GM18520 (cell line): Measurements from ENCODE around the gene SLC1A3.
"Not testable (repeated sequence)": the region's sequence is repeated elsewhere in the genome, so short reads cannot be mapped to it uniquely, and the experiment has no call there.

Experiments
- ATAC-seq: cut with Tn5 transposase; IDR thresholded peaks from one replicate; pipeline ENCODE4 v1.9.1; 2021; ENCODE audit not compliant: unreplicated experiment

SLC1A3 gene

DNA sequence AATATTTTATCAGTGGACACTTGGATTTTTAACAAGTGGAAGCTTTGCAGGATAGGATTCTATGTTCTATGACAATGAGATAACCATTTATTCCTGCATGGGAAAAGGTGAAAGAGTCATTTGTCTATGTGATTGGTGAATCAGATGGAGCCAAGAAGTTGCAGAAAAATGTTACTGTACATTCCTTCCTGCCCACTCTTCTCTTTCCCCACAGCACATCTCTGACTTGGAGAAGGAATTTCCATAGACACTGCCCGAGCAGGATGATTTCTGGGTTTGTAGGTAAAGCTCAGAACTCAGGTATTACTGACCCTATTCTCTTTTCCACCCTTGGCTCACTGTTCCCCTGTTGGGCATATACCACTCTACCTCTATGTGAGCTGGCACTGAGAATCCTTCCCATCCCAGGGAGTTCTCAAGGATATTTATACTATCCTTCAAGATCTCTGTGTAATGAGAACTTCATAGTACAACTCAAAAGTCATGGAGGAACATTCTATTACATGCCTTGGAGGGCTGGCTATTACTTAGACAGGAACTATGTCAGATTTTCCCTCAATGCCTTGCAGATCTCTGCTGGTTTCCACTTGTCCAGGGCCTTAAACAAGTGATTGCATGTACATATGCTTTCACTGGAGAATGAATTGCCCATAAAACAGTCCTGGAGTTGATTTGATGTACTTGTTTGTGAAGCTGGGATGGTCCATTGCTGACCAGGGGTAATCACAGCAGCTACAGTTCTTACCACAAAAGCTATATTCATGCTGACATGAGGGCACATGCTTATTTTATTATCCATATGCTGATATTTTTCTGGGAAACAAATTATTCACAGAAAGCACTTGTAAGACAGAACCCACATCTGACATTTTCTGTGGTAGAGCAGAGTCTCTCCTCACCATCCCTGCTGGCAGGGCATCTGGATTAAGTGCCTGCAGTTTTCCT is 24.1 kb downstream of the SLC1A3 start:
- no peak for ATAC-seq

DNA sequence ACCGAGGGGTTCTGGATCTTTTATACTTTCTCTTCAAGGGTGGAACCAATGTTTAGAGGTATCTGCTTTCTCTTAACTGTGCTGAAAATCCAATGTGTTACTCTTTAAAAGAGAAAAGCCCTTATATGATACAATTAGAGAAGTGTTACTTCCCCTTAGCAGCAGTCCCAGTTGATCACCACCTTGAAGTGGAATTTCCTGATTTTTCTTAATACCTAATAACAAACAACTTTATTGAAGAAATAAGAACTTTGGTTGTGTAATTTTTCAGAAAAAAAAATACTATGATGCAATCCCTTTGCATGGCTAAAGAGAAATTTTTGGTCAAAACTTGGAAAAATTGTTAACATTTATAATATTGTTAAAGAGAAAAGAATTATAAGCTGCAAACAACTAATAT is 24.7 kb downstream of the SLC1A3 start:
- no peak for ATAC-seq

DNA sequence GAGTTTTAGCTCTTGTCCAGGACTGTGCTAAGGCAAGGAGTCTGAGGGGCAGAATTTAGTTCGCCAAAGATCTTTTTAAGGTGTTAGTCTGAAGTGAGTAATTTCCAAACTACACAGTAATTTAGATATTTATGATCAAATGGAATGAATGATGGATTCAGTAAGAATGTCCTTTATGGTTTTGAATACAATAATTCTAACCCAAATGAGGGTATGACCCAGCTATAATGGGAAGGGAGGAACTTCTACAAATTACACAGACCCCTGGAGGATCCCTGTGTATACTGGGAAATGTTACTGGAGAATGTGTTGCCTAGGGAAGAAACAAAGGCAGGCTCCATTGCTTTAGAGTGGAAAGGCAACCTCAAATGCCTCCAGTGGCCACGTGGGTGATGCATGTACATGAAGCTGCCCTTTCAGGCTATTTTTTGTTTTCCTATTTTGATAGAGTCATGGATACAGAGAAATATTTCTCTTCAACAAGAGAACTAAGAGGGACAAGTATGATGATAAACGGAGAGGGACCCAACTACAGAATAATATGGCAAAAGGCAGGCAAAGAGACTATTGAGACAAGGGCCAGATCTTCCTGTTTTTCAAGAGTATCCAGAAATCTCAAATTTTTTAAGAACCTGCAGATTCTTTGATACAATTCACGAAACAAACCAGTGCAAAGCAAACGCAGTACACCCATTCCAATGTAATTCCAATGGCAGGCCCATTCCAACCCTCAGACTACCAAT is 25.4 kb downstream of the SLC1A3 start:
- no peak for ATAC-seq

DNA sequence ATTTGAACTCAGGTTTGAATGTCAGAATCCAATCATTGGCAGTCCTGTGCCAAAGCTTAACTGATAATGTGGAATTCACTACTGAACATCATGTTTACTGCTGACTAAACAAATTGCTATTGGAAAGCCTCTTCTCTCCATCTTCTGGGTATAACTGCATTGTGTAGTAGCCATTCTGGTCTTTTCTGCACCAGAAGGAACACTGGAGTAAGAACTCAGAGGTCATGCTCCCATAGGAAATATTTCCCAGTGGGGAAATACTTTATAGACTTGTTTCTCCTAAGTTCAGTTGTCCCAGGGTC is 25.9 kb downstream of the SLC1A3 start:
- no peak for ATAC-seq

DNA sequence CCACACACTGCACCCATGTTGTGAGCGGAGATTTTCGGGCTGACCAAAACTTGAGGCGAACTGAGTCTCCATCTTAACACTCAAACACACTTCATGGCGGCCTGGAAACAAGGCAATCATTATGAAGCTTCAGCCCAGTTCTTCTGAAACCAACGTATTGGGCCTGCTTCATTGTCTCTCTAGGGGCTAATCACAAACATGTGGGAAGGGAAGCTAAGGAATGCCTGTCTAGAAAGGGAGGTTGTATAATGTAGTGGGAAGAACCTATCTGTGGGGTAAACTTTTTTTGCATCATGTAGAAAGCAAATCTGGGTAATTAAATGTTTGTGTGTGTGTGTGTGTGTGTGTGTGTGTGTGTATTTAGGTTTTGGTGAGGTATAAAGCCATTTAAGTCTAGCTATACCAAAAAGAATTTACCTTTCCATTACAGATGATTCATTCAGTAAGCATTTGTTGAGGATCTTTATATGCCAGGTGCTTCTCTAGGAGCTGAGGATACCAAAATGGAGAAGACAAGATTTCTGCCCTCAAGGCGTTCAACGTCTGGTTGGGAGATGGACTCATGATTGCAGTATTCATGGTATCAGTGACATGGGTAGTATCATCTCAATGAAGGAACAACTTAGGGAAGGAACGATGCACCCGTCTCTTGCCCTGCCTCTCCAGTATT is 29.4 kb downstream of the SLC1A3 start:
- ATAC-seq = no peak

DNA sequence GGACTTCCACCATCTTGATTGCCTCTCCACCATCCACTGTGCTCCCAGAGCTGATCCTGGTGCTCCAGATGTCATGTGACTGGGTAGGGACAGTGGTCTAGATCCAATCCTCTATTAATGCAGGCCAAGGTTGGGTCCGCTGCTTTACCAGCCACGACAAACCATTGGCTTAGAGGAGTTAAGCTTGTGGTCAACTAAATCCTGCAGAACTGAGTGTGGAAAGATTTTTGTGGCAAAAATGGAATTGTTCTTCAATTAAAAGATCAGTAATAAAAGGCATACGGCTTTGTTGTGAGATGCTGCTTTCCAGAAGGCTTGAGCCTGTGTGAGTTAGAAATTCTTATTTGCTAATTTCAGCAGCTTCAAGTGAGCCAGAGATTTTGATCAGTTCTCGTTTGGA is 30.7 kb downstream of the SLC1A3 start:
- no peak for ATAC-seq

DNA sequence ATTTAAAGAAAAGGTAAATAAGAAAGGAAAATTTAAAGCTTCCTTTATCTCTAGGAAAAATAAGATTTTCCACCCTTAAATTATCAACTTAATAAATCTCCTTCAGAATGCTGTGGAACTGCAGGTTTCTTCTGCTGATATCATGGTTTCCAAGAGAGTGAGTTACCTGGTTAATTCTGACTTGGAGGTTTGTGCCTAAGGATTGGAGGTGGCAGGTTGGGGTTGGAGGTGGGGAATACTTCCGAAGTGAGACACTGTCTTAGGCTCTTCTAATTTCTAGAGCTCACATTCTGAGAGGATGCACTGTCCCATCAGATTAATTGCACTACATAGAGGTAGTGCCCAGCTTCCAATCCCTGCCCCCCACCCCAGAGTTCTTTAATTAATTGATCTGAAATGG is 31.1 kb downstream of the SLC1A3 start:
- no peak for ATAC-seq

DNA sequence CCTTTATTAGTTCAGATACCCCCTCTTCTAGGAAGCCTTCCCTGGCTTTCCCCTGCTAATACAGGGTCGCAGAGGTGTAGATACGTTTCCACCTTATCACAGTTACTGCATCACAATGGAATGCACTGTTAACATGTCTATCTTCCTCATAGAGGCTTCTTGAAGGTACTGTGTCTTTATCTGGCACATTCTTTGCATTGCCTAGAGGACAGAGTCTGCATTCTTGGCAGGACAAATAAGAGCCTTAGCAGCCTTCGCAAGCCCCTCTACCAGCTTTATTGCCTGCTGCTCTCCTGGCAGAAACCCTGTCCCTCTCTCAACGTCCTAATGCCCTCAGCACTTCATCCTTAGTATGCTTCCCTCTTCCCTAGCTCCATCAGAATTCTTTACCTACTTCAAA is 31.6 kb downstream of the SLC1A3 start:
- no peak for ATAC-seq

DNA sequence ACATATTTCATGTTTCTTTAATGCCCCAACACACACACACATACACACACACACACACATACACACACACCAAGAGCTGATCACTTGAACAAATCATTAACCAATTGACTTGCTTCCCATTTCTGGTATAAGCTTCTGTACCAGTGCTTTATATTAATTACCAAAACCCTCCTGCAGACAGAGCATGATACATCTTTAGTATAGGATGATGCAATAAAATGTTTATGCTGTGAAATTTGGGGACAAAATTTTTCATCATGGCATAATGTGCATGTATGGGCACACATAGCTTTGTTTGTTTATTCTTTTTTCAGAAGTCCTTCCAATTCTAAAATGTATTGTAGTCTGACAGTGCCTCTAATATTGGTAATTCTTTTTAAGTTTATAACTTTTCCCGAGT is 34.5 kb downstream of the SLC1A3 start:
- no peak for ATAC-seq

DNA sequence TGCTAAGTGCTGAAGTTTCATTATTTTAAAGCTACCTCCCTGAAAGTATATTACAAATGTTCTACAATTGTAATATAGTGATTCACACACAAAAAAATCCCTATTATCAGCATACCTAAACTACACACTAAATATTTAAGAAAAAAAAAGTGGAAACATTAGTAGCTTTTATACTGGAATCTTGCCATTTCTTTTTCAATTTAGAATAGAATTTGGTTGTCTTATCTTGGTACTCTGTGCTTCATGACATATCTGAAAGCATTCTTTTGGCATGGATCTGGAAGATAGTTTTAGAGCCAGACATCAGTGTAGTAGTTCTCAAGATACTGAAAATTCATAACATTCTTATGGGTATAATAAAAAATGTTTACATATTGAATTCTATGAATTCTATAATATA is 35.0 kb downstream of the SLC1A3 start:
- ATAC-seq = no peak

DNA sequence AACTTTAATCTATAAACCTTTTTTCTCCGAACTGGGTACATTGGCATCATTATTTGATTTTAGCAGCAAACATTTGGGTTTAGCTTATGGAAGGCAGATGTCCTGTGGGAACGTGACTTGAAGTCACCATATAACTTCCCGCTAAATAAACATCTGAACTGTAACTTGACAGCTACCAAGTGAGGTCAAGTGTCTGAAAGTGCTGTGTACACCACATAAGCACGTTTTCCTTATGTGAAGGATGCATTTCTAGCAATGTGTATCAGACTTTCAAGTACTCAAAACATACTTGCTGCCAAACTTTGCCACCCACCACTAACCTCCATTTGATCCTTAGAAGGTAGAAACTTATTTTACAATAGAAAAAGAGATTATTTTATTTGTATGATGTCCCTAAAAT is 35.7 kb downstream of the SLC1A3 start:
- no peak for ATAC-seq

DNA sequence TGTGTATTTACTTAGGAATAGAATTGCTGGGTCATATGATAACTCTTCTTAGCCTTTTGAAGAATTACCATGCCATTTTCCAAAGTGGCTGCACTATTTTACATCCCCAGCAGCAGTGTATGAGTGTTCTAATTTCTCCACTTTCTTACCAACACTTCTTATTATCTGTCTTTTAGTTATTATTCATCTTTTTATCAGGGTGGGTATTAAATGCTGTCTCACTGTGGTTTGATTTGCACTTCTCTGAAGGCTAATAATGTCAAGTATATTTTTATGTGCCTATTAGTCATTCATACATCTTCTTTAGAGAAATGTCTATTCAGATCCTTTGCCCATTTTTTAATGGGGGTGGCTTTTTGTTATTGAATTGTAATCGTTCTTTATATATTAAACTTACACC is 36.8 kb downstream of the SLC1A3 start:
- ATAC-seq = no peak

DNA sequence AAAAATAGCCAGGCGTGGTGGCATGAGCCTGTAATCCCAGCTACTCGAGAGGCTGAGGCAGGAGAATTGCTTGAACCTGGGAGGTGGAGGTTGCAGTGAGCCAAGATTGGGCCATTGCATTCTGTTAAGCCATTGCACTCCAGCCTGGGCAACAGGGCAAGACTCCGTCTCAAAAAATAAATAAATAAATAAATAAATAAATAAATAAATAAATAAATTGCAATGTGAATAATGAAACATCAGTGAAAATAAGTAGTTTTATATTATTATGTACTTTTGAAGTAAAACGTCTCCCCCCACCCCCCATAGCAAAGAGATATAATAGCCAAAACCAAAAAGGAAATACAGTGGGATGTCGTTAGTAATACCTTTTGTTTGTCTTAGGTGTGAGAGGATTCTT is 37.4 kb downstream of the SLC1A3 start:
- ATAC-seq = not testable (repeated sequence)

DNA sequence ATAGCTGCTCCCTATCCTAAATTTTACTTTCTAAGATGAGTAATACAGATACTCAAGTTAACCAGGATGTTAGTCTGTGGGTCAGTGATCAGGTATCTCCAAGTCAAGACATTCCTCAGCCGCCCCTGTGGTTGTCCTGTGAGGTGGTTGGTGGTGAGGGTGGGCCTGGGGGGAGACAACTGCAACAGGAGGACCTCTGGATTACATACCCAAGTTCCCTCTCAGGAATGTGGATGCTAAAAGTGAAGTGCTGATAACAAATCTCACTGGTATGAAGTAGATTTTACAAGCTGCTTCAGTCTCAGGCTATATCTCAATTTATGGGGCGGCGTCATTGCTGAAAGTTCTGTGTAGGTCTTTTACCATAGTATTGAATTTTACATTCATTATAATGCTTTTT is 38.3 kb downstream of the SLC1A3 start:
- ATAC-seq = no peak

DNA sequence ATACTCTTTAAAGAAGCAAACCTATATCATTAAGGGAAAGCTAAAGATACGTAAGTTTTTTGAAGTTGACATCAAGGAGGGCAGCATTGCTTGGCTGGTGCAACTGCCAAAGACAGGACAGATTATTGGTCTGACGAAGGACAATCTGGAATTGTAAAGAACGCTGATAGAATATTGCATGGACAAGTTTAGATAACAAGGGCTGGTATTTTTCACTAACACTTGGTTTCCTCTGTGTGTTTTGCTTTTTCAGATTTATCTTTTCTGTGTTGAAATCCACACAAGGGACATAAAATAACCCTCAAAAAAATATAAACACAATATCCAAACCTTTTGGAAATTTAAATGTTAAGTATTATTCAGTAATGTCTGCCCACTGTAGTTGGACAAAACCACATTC is 39.7 kb downstream of the SLC1A3 start:
- ATAC-seq = no peak

DNA sequence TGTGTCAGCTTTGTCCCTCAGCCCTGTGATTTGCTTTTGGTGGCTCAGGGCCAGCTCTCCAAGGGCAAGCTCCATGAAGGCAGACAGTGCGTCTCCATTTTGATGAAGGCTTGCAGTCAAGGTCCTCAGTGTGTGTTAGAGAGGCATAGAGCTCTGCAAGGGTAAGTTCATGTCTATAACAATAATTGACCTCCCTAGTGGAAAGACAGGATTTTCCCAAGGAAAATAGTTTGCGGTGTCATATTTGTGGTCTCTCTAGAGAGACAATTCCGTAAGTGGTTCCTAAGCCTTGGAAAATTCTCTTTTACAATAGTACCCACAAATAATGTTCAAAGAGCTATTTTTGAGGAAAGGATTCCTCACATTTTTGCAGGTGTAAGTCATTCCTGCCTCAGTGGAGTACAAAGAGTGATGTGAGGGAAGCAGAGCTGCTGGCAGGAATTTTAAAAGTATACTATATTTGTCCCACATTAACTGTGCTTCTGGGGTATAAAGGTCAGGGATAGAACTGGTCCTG is 40.2 kb downstream of the SLC1A3 start:
- ATAC-seq = no peak

DNA sequence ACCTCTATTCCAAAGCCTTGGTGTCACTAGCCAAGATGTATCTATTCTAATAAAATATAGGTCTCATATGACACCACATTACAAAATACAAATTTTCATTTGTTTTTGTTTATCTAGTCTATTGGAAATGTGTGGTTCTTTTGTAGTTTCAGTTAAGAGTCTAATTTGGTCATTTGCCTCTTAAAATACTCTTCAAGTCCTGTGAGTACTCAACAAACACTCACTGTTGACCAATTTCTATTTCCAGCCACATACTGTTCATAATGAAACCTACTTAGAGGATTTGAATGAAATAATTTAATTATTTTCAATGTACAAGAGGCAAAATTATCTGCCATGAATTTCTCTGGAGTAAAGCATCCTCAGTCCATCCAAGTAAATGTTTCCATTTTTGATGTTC is 40.6 kb downstream of the SLC1A3 start:
- no peak for ATAC-seq

DNA sequence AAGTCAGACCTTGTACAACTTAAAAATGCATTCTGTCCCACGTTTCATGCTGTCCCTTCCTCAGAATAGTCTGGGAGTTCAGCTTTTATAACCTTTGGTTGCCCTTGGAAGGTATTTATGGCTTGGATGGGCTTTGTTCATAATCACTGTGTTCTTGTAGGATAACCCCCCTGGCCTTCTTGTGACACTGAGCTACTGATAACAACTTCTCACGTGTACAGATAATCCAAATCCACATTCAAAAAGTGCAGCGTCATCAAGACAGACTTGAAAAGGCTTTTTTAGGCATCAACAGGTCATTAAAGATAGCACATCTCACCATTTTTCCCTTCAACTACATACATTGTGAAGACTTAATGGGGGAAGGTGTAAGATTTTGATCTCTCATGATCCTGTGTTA is 42.0 kb downstream of the SLC1A3 start:
- ATAC-seq = no peak

DNA sequence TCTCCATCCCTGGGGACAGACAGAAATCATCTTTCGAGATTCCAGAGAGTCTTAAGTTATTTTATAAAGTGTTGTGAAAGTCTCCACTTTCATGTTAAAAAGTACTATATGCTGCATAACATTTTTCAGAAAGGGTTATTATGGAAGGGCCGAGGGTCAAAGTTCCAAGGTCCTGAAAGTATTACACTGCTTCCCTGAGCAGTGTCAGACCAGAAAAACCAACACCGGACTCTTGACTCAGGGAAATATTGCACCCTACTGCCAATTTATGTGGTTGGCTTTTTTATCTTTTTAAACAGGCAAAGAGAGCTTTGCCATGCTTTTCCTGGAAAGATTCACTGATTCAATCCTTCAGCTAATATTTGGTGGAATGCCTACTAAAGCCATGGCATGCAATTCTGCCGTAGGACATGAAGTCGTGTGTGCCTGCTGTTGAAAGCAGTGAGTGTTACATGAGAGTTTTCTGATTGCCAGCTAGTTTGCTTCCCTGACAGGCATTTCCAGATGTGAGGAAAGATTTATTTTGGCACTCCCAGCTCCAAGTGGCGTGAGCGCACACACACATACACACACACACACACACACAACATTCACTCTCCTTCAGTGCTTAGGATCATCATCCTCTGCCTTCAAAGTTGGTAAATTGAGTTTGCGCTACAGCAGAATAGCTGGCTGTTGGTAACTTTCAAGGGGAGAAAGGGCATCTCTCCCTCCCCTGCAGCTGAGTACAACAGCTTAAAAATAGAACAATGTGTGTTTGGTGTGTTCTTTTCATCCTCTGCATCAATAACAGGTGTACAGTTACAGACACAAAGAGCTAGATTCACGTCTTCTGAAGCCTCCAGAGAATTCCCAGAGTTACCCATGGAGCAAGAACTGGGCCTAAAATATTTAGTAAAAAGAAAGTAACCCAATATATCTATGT is 45.6 kb downstream of the SLC1A3 start:
- ATAC-seq = no peak

DNA sequence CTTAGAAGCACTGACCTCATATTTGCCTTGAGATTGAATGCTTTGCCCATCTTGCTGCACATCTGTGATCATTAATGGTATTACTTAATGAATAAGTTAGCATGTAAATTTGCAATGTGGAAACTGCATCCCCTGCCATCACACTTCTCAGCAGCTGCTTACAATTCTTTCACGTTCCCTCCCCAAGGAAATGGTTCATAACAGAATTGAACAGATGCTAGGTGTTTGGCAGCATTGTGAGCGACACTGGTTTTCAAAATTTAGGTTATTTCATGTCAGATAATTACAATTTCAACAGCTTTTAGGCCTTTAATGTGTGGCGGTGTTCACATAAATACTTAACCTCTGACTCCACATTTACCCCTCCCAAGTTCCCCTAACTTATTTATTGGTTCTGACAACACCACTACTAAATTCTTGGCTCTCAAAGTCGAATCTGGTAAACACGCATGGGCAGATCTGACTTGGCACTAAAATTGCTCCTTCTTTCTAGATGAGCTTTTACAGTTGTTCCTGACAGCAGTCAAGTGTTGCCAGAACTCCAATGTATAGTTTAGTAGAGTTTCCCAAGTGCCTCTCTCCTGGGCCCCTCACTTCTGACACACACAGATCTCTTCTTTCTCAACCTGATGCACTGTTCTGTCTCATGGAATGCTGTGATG is 46.8 kb downstream of the SLC1A3 start:
- ATAC-seq = no peak
